Mesenchymal stem cell (in vitro differentiated cells and primary cell): ENCODE results near the gene AP1G1.

Source experiments
- DNase-seq: peaks from one replicate; pipeline ENCODE4 v3.0.0-alpha.2; 2013
- H2AFZ ChIP-seq: one replicate; pipeline ENCODE4 v1.6.1; 2013; ENCODE audit warnings: low read depth, mild to moderate bottlenecking, control low read depth, inconsistent platforms, low read length, moderate library complexity
- H2AK5ac ChIP-seq: 2 replicates; pipeline ENCODE4 v1.6.1; 2013; ENCODE audit warnings: low read length, moderate library complexity, mild to moderate bottlenecking, inconsistent platforms; ENCODE audit not compliant: severe bottlenecking
- H2BK120ac ChIP-seq: one replicate; pipeline ENCODE4 v1.6.1; 2013; ENCODE audit warnings: low read depth, mild to moderate bottlenecking, inconsistent platforms, low read length, moderate library complexity
- H2BK12ac ChIP-seq, 2 experiments: one replicate each; pipeline ENCODE4 v1.6.1; 2013; ENCODE audit warnings: inconsistent platforms in 2 of 2, low read length in 2 of 2, mild to moderate bottlenecking in 2 of 2, moderate library complexity in 2 of 2, control low read depth in 1 of 2
- H2BK15ac ChIP-seq: one replicate; pipeline ENCODE4 v1.6.1; 2013; ENCODE audit warnings: mild to moderate bottlenecking, low read depth, inconsistent platforms; ENCODE audit not compliant: poor library complexity, severe bottlenecking
- H2BK5ac ChIP-seq: 2 replicates; pipeline ENCODE4 v1.6.1; 2013; ENCODE audit warnings: low read depth, mild to moderate bottlenecking, low read length, control low read depth, inconsistent platforms; ENCODE audit not compliant: poor library complexity, severe bottlenecking
- H3K14ac ChIP-seq, 2 experiments: one replicate each; pipeline ENCODE4 v1.6.1; 2013; ENCODE audit warnings: inconsistent platforms in 2 of 2, low read length in 2 of 2, control low read depth in 1 of 2, mild to moderate bottlenecking in 1 of 2, moderate library complexity in 1 of 2
- H3K18ac ChIP-seq, 2 experiments: one replicate each; pipeline ENCODE4 v1.6.1; 2013; ENCODE audit warnings: inconsistent platforms in 2 of 2, low read length in 2 of 2, control low read depth in 1 of 2, low read depth in 1 of 2, mild to moderate bottlenecking in 1 of 2
- H3K23ac ChIP-seq, 2 experiments: one replicate each; pipeline ENCODE4 v1.6.1; 2013; ENCODE audit warnings: inconsistent platforms in 2 of 2, low read length in 2 of 2, mild to moderate bottlenecking in 2 of 2, moderate library complexity in 2 of 2, control low read depth in 1 of 2
- H3K27ac ChIP-seq: 2 replicates; pipeline ENCODE4 v1.5.1; 2013; ENCODE audit warnings: mild to moderate bottlenecking, moderate library complexity, low read length, control low read depth, inconsistent platforms; ENCODE audit not compliant: poor library complexity, severe bottlenecking
- H3K27me3 ChIP-seq, 2 experiments: 2 replicates each; pipeline versions ENCODE4 v1.6.1 to v1.7.0; 2013; ENCODE audit warnings: low read length in 2 of 2, mild to moderate bottlenecking in 2 of 2, moderate library complexity in 2 of 2, control low read depth in 1 of 2, inconsistent platforms in 1 of 2; ENCODE audit not compliant: control insufficient read depth in 1 of 2, insufficient read depth in 1 of 2
- H3K36me3 ChIP-seq, 2 experiments: 2 replicates each; pipeline versions ENCODE4 v1.6.1 to v1.7.0; 2013; ENCODE audit warnings: low read length in 2 of 2, control low read depth in 1 of 2, inconsistent platforms in 1 of 2, low read depth in 1 of 2, mild to moderate bottlenecking in 1 of 2; ENCODE audit not compliant: insufficient read depth in 2 of 2, control insufficient read depth in 1 of 2
- H3K4ac ChIP-seq, 2 experiments: one replicate each; pipeline ENCODE4 v1.6.1; 2013; ENCODE audit warnings: inconsistent platforms in 2 of 2, low read length in 2 of 2, mild to moderate bottlenecking in 2 of 2, moderate library complexity in 2 of 2, control low read depth in 1 of 2, low read depth in 1 of 2
- H3K4me1 ChIP-seq: 2 replicates; pipeline ENCODE4 v1.6.1; 2013; ENCODE audit warnings: low read depth, low read length, control low read depth; ENCODE audit not compliant: control insufficient read depth, insufficient read depth
- H3K4me2 ChIP-seq: 2 replicates; pipeline ENCODE4 v1.6.1; 2013; ENCODE audit warnings: low read length, mild to moderate bottlenecking, inconsistent platforms; ENCODE audit not compliant: poor library complexity, severe bottlenecking
- H3K4me3 ChIP-seq, 2 experiments: 2 replicates each; pipeline versions ENCODE4 v1.5.1 to v1.7.0; 2013; ENCODE audit warnings: low read length in 2 of 2, mild to moderate bottlenecking in 2 of 2, control low read depth in 1 of 2, low read depth in 1 of 2; ENCODE audit not compliant: insufficient read depth in 1 of 2
- H3K79me1 ChIP-seq: replicated peaks from 2 replicates; pipeline ENCODE4 v1.6.1; 2013; ENCODE audit warnings: mild to moderate bottlenecking, control low read depth, low read length, inconsistent platforms; ENCODE audit not compliant: poor library complexity, severe bottlenecking
- H3K9ac ChIP-seq: 2 replicates; pipeline ENCODE4 v1.7.0; 2013; ENCODE audit warnings: mild to moderate bottlenecking, low read length, moderate library complexity
- H3K9me3 ChIP-seq: 2 replicates; pipeline ENCODE4 v1.7.0; 2013; ENCODE audit warnings: mild to moderate bottlenecking, low read length; ENCODE audit not compliant: control insufficient read depth
- H4K8ac ChIP-seq: one replicate; pipeline ENCODE4 v1.6.1; 2013; ENCODE audit warnings: inconsistent platforms, mild to moderate bottlenecking, low read length, moderate library complexity
- H4K91ac ChIP-seq: one replicate; pipeline ENCODE4 v1.6.1; 2013; ENCODE audit warnings: mild to moderate bottlenecking, low read length, inconsistent platforms
- WGBS: methylation state at CpG from one replicate; pipeline ENCODE4 v1.1.7; 2013; ENCODE audit warnings: mixed read lengths; 5-methylcytosine and 5-hydroxymethylcytosine counted together

AP1G1 gene

GRCh38 chr16:71698491-71698890 is 110.1 kb downstream of the AP1G1 start:
- Histone ChIP-seq H2AFZ (no peak overlapping the region), H4K8ac (no peak overlapping the region), H2BK5ac (no peak overlapping the region), H3K36me3 (peaks cover 18 to 36% of the 10 kb centered on the region in 2 experiments), H2BK120ac (no peak overlapping the region), H4K91ac (no peak overlapping the region), H3K4me3 (no peak overlapping the region), H3K27me3 (no peaks in the 10 kb centered on the region), H2AK5ac (no peak overlapping the region), H3K4ac (no peak overlapping the region), H3K4me1 (no peaks in the 10 kb centered on the region), H2BK15ac (no peak overlapping the region), H3K27ac (no peak overlapping the region), H3K4me2 (no peak overlapping the region), H3K14ac (no peak overlapping the region), H3K9me3 (no peaks in the 10 kb centered on the region), H2BK12ac (no peak overlapping the region), H3K79me1 (peaks cover 33% of the 10 kb centered on the region), H3K18ac (no peak overlapping the region), H3K23ac (no peak overlapping the region), H3K9ac (no peak overlapping the region)
- DNase-seq: no peak
- 97% methylated on average over 3 of the region's 3 CpGs for WGBS

DNA sequence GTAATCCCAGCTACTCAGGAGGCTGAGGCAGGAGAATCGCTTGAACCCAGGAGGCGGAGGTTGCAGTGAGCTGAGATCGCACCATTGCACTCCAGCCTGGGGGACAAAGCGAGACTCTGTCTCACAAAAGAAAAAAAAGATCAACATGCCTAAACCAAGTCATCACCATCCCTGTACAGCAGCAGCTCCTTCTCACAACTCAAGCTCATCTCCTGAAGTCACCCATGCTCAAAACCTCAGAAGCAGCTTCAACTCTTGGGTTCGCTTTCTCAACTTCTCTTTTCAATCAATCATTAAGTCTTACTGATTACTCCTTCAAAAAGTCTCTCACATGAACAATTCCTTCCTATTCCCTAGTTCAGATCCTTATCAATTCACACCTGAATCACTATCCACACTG is 115.5 kb downstream of the AP1G1 start:
- H3K18ac ChIP-seq: no peak overlapping the region
- H3K23ac ChIP-seq: no peak overlapping the region
- 100% methylated on average over 5 of the region's 5 CpGs for WGBS

DNA sequence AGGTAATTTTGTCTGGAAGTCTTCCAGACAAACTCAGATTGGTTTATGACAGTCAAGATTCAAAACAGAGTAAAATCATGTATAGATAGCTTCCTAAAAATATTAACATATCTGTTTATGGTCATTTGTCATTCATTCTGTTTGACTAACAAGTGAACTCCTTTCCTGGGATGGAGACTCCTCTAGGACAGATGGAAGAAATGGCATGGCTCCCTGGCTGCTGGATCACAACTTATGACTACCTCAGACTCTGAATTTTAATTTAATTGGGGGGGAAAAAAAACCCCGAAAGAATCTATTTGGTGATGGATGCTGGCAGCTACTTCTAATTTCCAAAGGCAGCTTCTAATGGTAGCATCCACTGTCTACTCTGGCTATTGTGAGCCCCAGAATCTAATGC is 118.7 kb downstream of the AP1G1 start:
- Histone ChIP-seq H3K4me2 (no peak overlapping the region), H3K4me1 (no peaks in the 10 kb centered on the region), H2BK5ac (no peak overlapping the region), H3K14ac (no peak overlapping the region), H4K8ac (no peak overlapping the region), H2BK120ac (no peak overlapping the region), H3K9ac (no peak overlapping the region), H2BK12ac (no peak overlapping the region), H4K91ac (no peak overlapping the region), H2AFZ (no peak overlapping the region), H3K4me3 (no peak overlapping the region), H2AK5ac (no peak overlapping the region), H3K79me1 (peaks cover 6% of the 10 kb centered on the region), H3K4ac (no peak overlapping the region), H3K18ac (no peak overlapping the region), H3K27ac (no peak overlapping the region), H3K27me3 (no peaks in the 10 kb centered on the region), H3K9me3 (no peaks in the 10 kb centered on the region), H2BK15ac (no peak overlapping the region), H3K23ac (no peak overlapping the region), H3K36me3 (peaks cover 0 to 32% of the 10 kb centered on the region in 2 experiments)
- DNase-seq: no peak
- no CpG with 5 or more reads among the region's 1 CpG for WGBS

More for the DNA sequence above, 115.5 kb downstream of the AP1G1 start:
- no peak overlapping the region for H3K4ac ChIP-seq
- H2AK5ac ChIP-seq: no peak overlapping the region
- peaks cover 16% of the 10 kb centered on the region for H3K79me1 ChIP-seq
- H2BK120ac ChIP-seq: no peak overlapping the region
- no peak overlapping the region for H3K9ac ChIP-seq
- no peaks in the 10 kb centered on the region for H3K4me1 ChIP-seq
- peaks cover 2 to 25% of the 10 kb centered on the region in 2 experiments for H3K36me3 ChIP-seq
- DNase-seq: no peak
- H3K4me2 ChIP-seq: no peak overlapping the region
- no peaks in the 10 kb centered on the region for H3K9me3 ChIP-seq
- H3K4me3 ChIP-seq: no peak overlapping the region
- H4K8ac ChIP-seq: no peak overlapping the region
- H3K27ac ChIP-seq: no peak overlapping the region
- H2BK5ac ChIP-seq: no peak overlapping the region
- no peak overlapping the region for H2BK15ac ChIP-seq
- no peak overlapping the region for H4K91ac ChIP-seq
- no peak overlapping the region for H2AFZ ChIP-seq
- H2BK12ac ChIP-seq: no peak overlapping the region
- H3K27me3 ChIP-seq: no peaks in the 10 kb centered on the region
- H3K14ac ChIP-seq: no peak overlapping the region

DNA sequence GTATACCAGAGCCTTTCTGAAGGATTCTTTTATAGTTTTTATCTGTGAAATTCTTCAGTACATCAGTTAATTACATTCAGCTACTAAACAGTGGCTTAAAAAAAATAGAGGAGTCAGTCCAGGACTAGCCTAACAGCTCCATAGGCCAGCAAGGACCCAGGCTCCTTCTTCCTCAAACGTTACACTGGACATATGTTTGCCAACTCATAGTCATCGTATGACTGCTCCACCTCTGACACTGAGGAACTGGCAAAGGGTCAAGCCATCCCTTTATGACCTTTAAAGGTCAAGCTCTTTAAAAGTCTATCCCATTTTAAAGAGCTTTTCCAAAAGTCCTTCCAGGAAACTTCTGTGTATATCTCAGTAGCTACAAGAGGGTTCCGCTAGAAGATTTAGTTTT is 120.8 kb downstream of the AP1G1 start:
- Histone ChIP-seq H3K4me3 (no peak overlapping the region), H3K23ac (no peak overlapping the region), H3K27ac (no peak overlapping the region), H3K4me2 (no peak overlapping the region), H3K9me3 (no peaks in the 10 kb centered on the region), H3K36me3 (peaks cover 8 to 43% of the 10 kb centered on the region in 2 experiments), H3K14ac (no peak overlapping the region), H3K79me1 (peaks cover 5% of the 10 kb centered on the region), H2BK12ac (no peak overlapping the region), H2BK5ac (no peak overlapping the region), H4K91ac (no peak overlapping the region), H2AFZ (no peak overlapping the region), H2BK15ac (no peak overlapping the region), H3K4ac (no peak overlapping the region), H3K18ac (no peak overlapping the region), H3K4me1 (no peaks in the 10 kb centered on the region), H2BK120ac (no peak overlapping the region), H3K27me3 (no peaks in the 10 kb centered on the region), H3K9ac (no peak overlapping the region), H4K8ac (no peak overlapping the region), H2AK5ac (no peak overlapping the region)
- WGBS: 86% methylated on average over 3 of the region's 3 CpGs
- DNase-seq: no peak
